ENCODE data around the gene ZNF414.

Gene ZNF414

GRCh38 chr19:8473648-8474476 is 40.1 kb downstream of the ZNF414 start:
- Histone ChIP-seq H3K9me3 (ENCODE audit: control insufficient read depth, insufficient read depth, low read length) (no peaks in the 10 kb centered on the region), H3K9ac (ENCODE audit: low read depth, low read length) (no peak overlapping the region), H3K27me3 (ENCODE audit: control insufficient read depth, insufficient read depth, low read length) (no peaks in the 10 kb centered on the region), H3K36me3 (ENCODE audit: control insufficient read depth, insufficient read depth, low read length) (peaks cover 66% of the 10 kb centered on the region), H3K4me1 (ENCODE audit: control insufficient read depth, insufficient read depth, low read length) (no peaks in the 10 kb centered on the region), H3K4me3 (ENCODE audit: low read depth, low read length) (no peak overlapping the region)

GRCh38 chr19:8469613-8470368 is 44.2 kb downstream of the ZNF414 start:
- Histone ChIP-seq H3K4me1 (ENCODE audit: control insufficient read depth, insufficient read depth, low read length) (no peaks in the 10 kb centered on the region), H3K9me3 (ENCODE audit: control insufficient read depth, insufficient read depth, low read length) (no peaks in the 10 kb centered on the region), H3K27me3 (ENCODE audit: control insufficient read depth, insufficient read depth, low read length) (no peaks in the 10 kb centered on the region), H3K9ac (ENCODE audit: low read depth, low read length) (no peak overlapping the region), H3K36me3 (ENCODE audit: control insufficient read depth, insufficient read depth, low read length) (peaks cover 72% of the 10 kb centered on the region), H3K4me3 (ENCODE audit: low read depth, low read length) (no peak overlapping the region)

GRCh38 chr19:8468761-8469373 is 45.1 kb downstream of the ZNF414 start:
- Histone ChIP-seq H3K4me3 (ENCODE audit: low read depth, low read length) (no peak overlapping the region), H3K36me3 (ENCODE audit: control insufficient read depth, insufficient read depth, low read length) (peaks cover 67% of the 10 kb centered on the region), H3K27me3 (ENCODE audit: control insufficient read depth, insufficient read depth, low read length) (no peaks in the 10 kb centered on the region), H3K9ac (ENCODE audit: low read depth, low read length) (no peak overlapping the region), H3K9me3 (ENCODE audit: control insufficient read depth, insufficient read depth, low read length) (no peaks in the 10 kb centered on the region), H3K4me1 (ENCODE audit: control insufficient read depth, insufficient read depth, low read length) (no peaks in the 10 kb centered on the region)

GRCh38 chr19:8468124-8468523 is 45.8 kb downstream of the ZNF414 start:
- no peak overlapping the region for H3K9ac ChIP-seq (ENCODE audit: low read depth, low read length)
- H3K4me1 ChIP-seq (ENCODE audit: control insufficient read depth, insufficient read depth, low read length), result no peaks in the 10 kb centered on the region
- H3K9me3 ChIP-seq (ENCODE audit: control insufficient read depth, insufficient read depth, low read length), result no peaks in the 10 kb centered on the region
- peaks cover 71% of the 10 kb centered on the region for H3K36me3 ChIP-seq (ENCODE audit: control insufficient read depth, insufficient read depth, low read length)
- H3K4me3 ChIP-seq (ENCODE audit: low read depth, low read length), result no peak overlapping the region
- H3K27me3 ChIP-seq (ENCODE audit: control insufficient read depth, insufficient read depth, low read length), result no peaks in the 10 kb centered on the region

GRCh38 chr19:8466018-8466417 is 47.9 kb downstream of the ZNF414 start:
- H3K4me3 ChIP-seq (ENCODE audit: low read depth, low read length), result no peak overlapping the region
- no peak overlapping the region for H3K9ac ChIP-seq (ENCODE audit: low read depth, low read length)
- H3K36me3 ChIP-seq (ENCODE audit: control insufficient read depth, insufficient read depth, low read length), result peaks cover 55% of the 10 kb centered on the region
- no peaks in the 10 kb centered on the region for H3K9me3 ChIP-seq (ENCODE audit: control insufficient read depth, insufficient read depth, low read length)
- peaks cover 10% of the 10 kb centered on the region for H3K4me1 ChIP-seq (ENCODE audit: control insufficient read depth, insufficient read depth, low read length)
- no peaks in the 10 kb centered on the region for H3K27me3 ChIP-seq (ENCODE audit: control insufficient read depth, insufficient read depth, low read length)

- Histone ChIP-seq H3K9me3 (ENCODE audit: control insufficient read depth, insufficient read depth, low read length) (no peaks in the 10 kb centered on the region), H3K4me3 (ENCODE audit: low read depth, low read length) (no peak overlapping the region), H3K9ac (ENCODE audit: low read depth, low read length) (no peak overlapping the region), H3K36me3 (ENCODE audit: control insufficient read depth, insufficient read depth, low read length) (peaks cover 31% of the 10 kb centered on the region), H3K4me1 (ENCODE audit: control insufficient read depth, insufficient read depth, low read length) (peaks cover 25% of the 10 kb centered on the region), H3K27me3 (ENCODE audit: control insufficient read depth, insufficient read depth, low read length) (no peaks in the 10 kb centered on the region)
Measured at GRCh38 chr19:8463365-8463764, 50.6 kb downstream of the ZNF414 start.

- H3K36me3 ChIP-seq (ENCODE audit: control insufficient read depth, insufficient read depth, low read length), result peaks cover 26% of the 10 kb centered on the region
- H3K9ac ChIP-seq (ENCODE audit: low read depth, low read length), result no peak overlapping the region
- peaks cover 27% of the 10 kb centered on the region for H3K4me1 ChIP-seq (ENCODE audit: control insufficient read depth, insufficient read depth, low read length)
- H3K27me3 ChIP-seq (ENCODE audit: control insufficient read depth, insufficient read depth, low read length), result no peaks in the 10 kb centered on the region
- H3K4me3 ChIP-seq (ENCODE audit: low read depth, low read length), result no peak overlapping the region
- no peaks in the 10 kb centered on the region for H3K9me3 ChIP-seq (ENCODE audit: control insufficient read depth, insufficient read depth, low read length)
Measured at GRCh38 chr19:8462571-8462970, 51.4 kb downstream of the ZNF414 start.

GRCh38 chr19:8461891-8462290 is 52.1 kb downstream of the ZNF414 start:
- no peak overlapping the region for H3K9ac ChIP-seq (ENCODE audit: low read depth, low read length)
- no peak overlapping the region for H3K4me3 ChIP-seq (ENCODE audit: low read depth, low read length)
- H3K9me3 ChIP-seq (ENCODE audit: control insufficient read depth, insufficient read depth, low read length), result no peaks in the 10 kb centered on the region
- H3K27me3 ChIP-seq (ENCODE audit: control insufficient read depth, insufficient read depth, low read length), result no peaks in the 10 kb centered on the region
- peaks cover 30% of the 10 kb centered on the region for H3K4me1 ChIP-seq (ENCODE audit: control insufficient read depth, insufficient read depth, low read length)
- H3K36me3 ChIP-seq (ENCODE audit: control insufficient read depth, insufficient read depth, low read length), result peaks cover 20% of the 10 kb centered on the region

GRCh38 chr19:8461376-8461775 is 52.6 kb downstream of the ZNF414 start:
- H3K27me3 ChIP-seq (ENCODE audit: control insufficient read depth, insufficient read depth, low read length), result no peaks in the 10 kb centered on the region
- H3K4me3 ChIP-seq (ENCODE audit: low read depth, low read length), result no peak overlapping the region
- H3K9ac ChIP-seq (ENCODE audit: low read depth, low read length), result no peak overlapping the region
- H3K9me3 ChIP-seq (ENCODE audit: control insufficient read depth, insufficient read depth, low read length), result no peaks in the 10 kb centered on the region
- H3K4me1 ChIP-seq (ENCODE audit: control insufficient read depth, insufficient read depth, low read length), result peaks cover 30% of the 10 kb centered on the region
- H3K36me3 ChIP-seq (ENCODE audit: control insufficient read depth, insufficient read depth, low read length), result peaks cover 21% of the 10 kb centered on the region

- Histone ChIP-seq H3K4me3 (ENCODE audit: low read depth, low read length) (no peak overlapping the region), H3K27me3 (ENCODE audit: control insufficient read depth, insufficient read depth, low read length) (no peaks in the 10 kb centered on the region), H3K36me3 (ENCODE audit: control insufficient read depth, insufficient read depth, low read length) (peaks cover 21% of the 10 kb centered on the region), H3K4me1 (ENCODE audit: control insufficient read depth, insufficient read depth, low read length) (peaks cover 32% of the 10 kb centered on the region), H3K9ac (ENCODE audit: low read depth, low read length) (no peak overlapping the region), H3K9me3 (ENCODE audit: control insufficient read depth, insufficient read depth, low read length) (no peaks in the 10 kb centered on the region)
Measured at GRCh38 chr19:8460516-8461298, 53.3 kb downstream of the ZNF414 start.
